IMR-90 (cell line): ENCODE measurements around the gene LDHD. TPM values are rescaled to one million over a fixed set of nuclear protein-coding genes. Genes with fewer than 3 reads are reported as not detected.

Source experiments
- ATAC-seq: fragments of 200-7000 bp; cut with Tn5 transposase; 2 replicates; pipeline ENCODE4 v1.9.1; 2020; ENCODE audit warnings: low read depth, mild to moderate bottlenecking, moderate library complexity
- BruUV-seq: library from RNA; stranded (reverse); fragments of 400-500 nt; replicated peaks from 2 replicates; lab custom pipeline; 2021; lab: Mats Ljungman, UMichigan
- CTCF ChIA-PET: fragments of 300-600 bp; formaldehyde crosslinking; extraction: SDS; loops from one replicate; lab custom pipeline; 2021; ENCODE audit warnings: antibody characterized with exemption; lab: Yijun Ruan, JAX
- POLR2A ChIA-PET: fragments of 300-600 bp; sonication (Branson Sonifier 250); formaldehyde crosslinking; loops from one replicate; lab custom pipeline; 2022; ENCODE audit warnings: antibody characterized with exemption; ENCODE audit not compliant: unreplicated experiment; lab: Charles Lee
- DNase-seq: peaks from one replicate; pipeline ENCODE4 v3.0.0; 2013
- H2AFZ ChIP-seq: replicated peaks from 2 replicates; pipeline ENCODE3; 2013; ENCODE audit warnings: low read length, mild to moderate bottlenecking; ENCODE audit not compliant: poor library complexity
- H2AK5ac ChIP-seq: 2 replicates; pipeline ENCODE4 v1.6.1; 2013; ENCODE audit warnings: low read depth, low read length, inconsistent platforms
- H2AK9ac ChIP-seq: replicated peaks from 2 replicates; pipeline ENCODE3; 2013; ENCODE audit warnings: mild to moderate bottlenecking, low read depth, low read length, moderate library complexity; ENCODE audit not compliant: poor library complexity
- H2BK120ac ChIP-seq: 2 replicates; pipeline ENCODE4 v1.6.1; 2013; ENCODE audit warnings: low read depth, low read length, inconsistent platforms
- H2BK15ac ChIP-seq: 3 replicates; pipeline ENCODE4 v1.6.1; 2013; ENCODE audit warnings: low read depth, low read length, inconsistent platforms
- H2BK20ac ChIP-seq: 2 replicates; pipeline ENCODE4 v1.6.1; 2013; ENCODE audit warnings: low read depth, mild to moderate bottlenecking, inconsistent platforms, low read length, moderate library complexity
- H2BK5ac ChIP-seq: 2 replicates; pipeline ENCODE4 v1.6.1; 2013; ENCODE audit warnings: mild to moderate bottlenecking, low read depth, low read length, inconsistent platforms; ENCODE audit not compliant: poor library complexity, severe bottlenecking
- H3K14ac ChIP-seq: replicated peaks from 2 replicates; pipeline ENCODE4 v1.6.1; 2013; ENCODE audit warnings: low read depth, low read length, inconsistent platforms
- H3K18ac ChIP-seq: 2 replicates; pipeline ENCODE4 v1.6.1; 2013; ENCODE audit warnings: low read depth, low read length, control low read depth
- H3K23ac ChIP-seq: 2 replicates; pipeline ENCODE4 v1.6.1; 2013; ENCODE audit warnings: low read depth, low read length, inconsistent platforms
- H3K27ac ChIP-seq: 2 replicates; pipeline ENCODE4 v1.5.1; 2013; ENCODE audit warnings: mild to moderate bottlenecking, control low read depth, low read length; ENCODE audit not compliant: insufficient read depth
- H3K27me3 ChIP-seq: 2 replicates; pipeline ENCODE4 v1.6.1; 2013; ENCODE audit warnings: low read length; ENCODE audit not compliant: control insufficient read depth, insufficient read depth
- H3K36me3 ChIP-seq: 2 replicates; pipeline ENCODE4 v1.6.1; 2013; ENCODE audit warnings: low read length, mixed read lengths; ENCODE audit not compliant: control insufficient read depth, insufficient read depth
- H3K4ac ChIP-seq: 2 replicates; pipeline ENCODE4 v1.6.1; 2013; ENCODE audit warnings: low read depth, low read length, inconsistent platforms
- H3K4me1 ChIP-seq: 2 replicates; pipeline ENCODE4 v1.6.1; 2013; ENCODE audit warnings: low read length, mixed read lengths; ENCODE audit not compliant: control insufficient read depth, insufficient read depth
- H3K4me2 ChIP-seq: 2 replicates; pipeline ENCODE4 v1.6.1; 2013; ENCODE audit warnings: low read depth, mild to moderate bottlenecking, control low read depth, low read length, moderate library complexity
- H3K4me3 ChIP-seq: 2 replicates; pipeline ENCODE4 v1.5.1; 2013; ENCODE audit warnings: low read depth, mild to moderate bottlenecking, control low read depth, low read length, moderate library complexity; ENCODE audit not compliant: insufficient read depth
- H3K56ac ChIP-seq: 2 replicates; pipeline ENCODE4 v1.6.1; 2013; ENCODE audit warnings: low read length, inconsistent platforms; ENCODE audit not compliant: insufficient read depth; ENCODE audit errors: extremely low read depth
- H3K79me1 ChIP-seq, 2 experiments: 2 replicates each; pipeline ENCODE4 v1.6.1; 2013; ENCODE audit warnings: low read length in 2 of 2, inconsistent platforms in 1 of 2, low read depth in 1 of 2
- H3K9ac ChIP-seq: 2 replicates; pipeline ENCODE4 v1.6.1; 2013; ENCODE audit warnings: low read depth, low read length, control low read depth
- H3K9me1 ChIP-seq: 2 replicates; pipeline ENCODE4 v1.6.1; 2013; ENCODE audit warnings: low read length, inconsistent platforms; ENCODE audit not compliant: insufficient read depth
- H3K9me3 ChIP-seq: 2 replicates; pipeline ENCODE4 v1.6.1; 2013; ENCODE audit warnings: low read length; ENCODE audit not compliant: control insufficient read depth, insufficient read depth
- H4K20me1 ChIP-seq: 2 replicates; pipeline ENCODE4 v1.6.1; 2013; ENCODE audit warnings: low read length, inconsistent platforms; ENCODE audit not compliant: insufficient read depth
- H4K5ac ChIP-seq: 2 replicates; pipeline ENCODE4 v1.6.1; 2013; ENCODE audit warnings: mild to moderate bottlenecking, low read depth, low read length, control low read depth
- H4K8ac ChIP-seq, 2 experiments: 2 replicates each; pipeline ENCODE4 v1.6.1; 2013; ENCODE audit warnings: low read depth in 2 of 2, low read length in 2 of 2, control low read depth in 1 of 2, inconsistent platforms in 1 of 2
- H4K91ac ChIP-seq: 2 replicates; pipeline ENCODE4 v1.6.1; 2013; ENCODE audit warnings: low read depth, low read length, inconsistent platforms; ENCODE audit not compliant: insufficient read depth
- BHLHE40 ChIP-seq: fragments of 150-350 bp; IDR thresholded peaks from 2 replicates; pipeline ENCODE4 v1.6.1; 2016; ENCODE audit warnings: mild to moderate bottlenecking, low read depth, low read length
- CEBPB ChIP-seq: IDR thresholded peaks from 2 replicates; pipeline ENCODE4 v1.6.1; 2012; ENCODE audit warnings: low read depth, low read length, improper control_type of control experiment
- CHD1 ChIP-seq: IDR thresholded peaks from 2 replicates; pipeline ENCODE4 v1.6.1; 2012; ENCODE audit warnings: low read depth, low read length, improper control_type of control experiment
- FOS ChIP-seq: fragments of 150-350 bp; IDR thresholded peaks from 2 replicates; pipeline ENCODE4 v1.6.1; 2016; ENCODE audit warnings: low read depth, low read length
- MAFK ChIP-seq: IDR thresholded peaks from 2 replicates; pipeline ENCODE4 v1.6.1; 2012; ENCODE audit warnings: low read depth, low read length, improper control_type of control experiment
- MAZ ChIP-seq: IDR thresholded peaks from 2 replicates; pipeline ENCODE4 v1.6.1; 2012; ENCODE audit warnings: low read depth, mild to moderate bottlenecking, low read length, improper control_type of control experiment, moderate library complexity, borderline replicate concordance
- MXI1 ChIP-seq: IDR thresholded peaks from 2 replicates; pipeline ENCODE4 v1.6.1; 2012; ENCODE audit warnings: low read depth, mild to moderate bottlenecking, low read length, moderate library complexity, borderline replicate concordance
- NFE2L2 ChIP-seq: fragments of 150-350 bp; IDR thresholded peaks from 2 replicates; pipeline ENCODE4 v1.6.1; 2016; ENCODE audit warnings: low read depth, mild to moderate bottlenecking, low read length
- POLR2A ChIP-seq: IDR thresholded peaks from 2 replicates; pipeline ENCODE4 v1.6.1; 2012; ENCODE audit warnings: mild to moderate bottlenecking, low read depth, low read length
- RFX5 ChIP-seq: IDR thresholded peaks from 2 replicates; pipeline ENCODE4 v1.8.0; 2012; ENCODE audit warnings: low read depth, mild to moderate bottlenecking, low read length, moderate library complexity
- SMC3 ChIP-seq: fragments of 150-350 bp; IDR thresholded peaks from 2 replicates; pipeline ENCODE4 v1.6.1; 2016; ENCODE audit warnings: low read depth, mild to moderate bottlenecking, antibody characterized with exemption, low read length, moderate library complexity
- WGBS, 2 experiments: methylation state at CpG; one replicate each; pipeline versions ENCODE4 v1.1.5 to v1.1.7; 2013; ENCODE audit warnings: missing lambda C conversion rate in 2 of 2; ENCODE audit not compliant: insufficient read length in 1 of 2; ENCODE audit errors: extremely low coverage in 2 of 2; 5-methylcytosine and 5-hydroxymethylcytosine counted together
- dilution Hi-C: fragments of 300-500 bp; cut with HindIII; formaldehyde crosslinking; loops from one replicate; pipeline ENCODE4 v1.14.3; 2018; ENCODE audit warnings: low sequenced_read_pairs; ENCODE audit not compliant: unreplicated experiment
- in situ Hi-C: fragments of 300-500 bp; cut with MboI; formaldehyde crosslinking; loops from 3 replicates; pipeline ENCODE4 v1.14.3; 2019; ENCODE audit warnings: low sequenced_read_pairs, inconsistent platforms, mixed read lengths
- intact Hi-C: fragments of 100-400 bp; cut with micrococcal nuclease; formaldehyde crosslinking; loops from 2 replicates; pipeline ENCODE4 v1.10.0; 2022
- polyA plus RNA-seq, 3 experiments: library from polyadenylated mRNA; depleted of rRNA; stranded (reverse); fragments of >200 nt; gene quantifications; 2 replicates each; pipeline ENCODE4 v1.2.3, GENCODE V29; 2012; ENCODE audit warnings: low replicate concordance in 1 of 3
- total RNA-seq: library from RNA; depleted of rRNA; stranded (reverse); fragments of >200 nt; gene quantifications from 2 replicates; pipeline ENCODE4 v1.2.3, GENCODE V29; 2012
- TF ChIP-seq, protein P1 (sequence below): fragments of 150-350 bp; IDR thresholded peaks from 2 replicates; pipeline ENCODE4 v1.6.1; 2017; ENCODE audit warnings: mild to moderate bottlenecking, antibody characterized with exemption, low read length, low read depth
- TF ChIP-seq, protein P2 (sequence below): fragments of 150-350 bp; IDR thresholded peaks from 2 replicates; pipeline ENCODE4 v1.6.1; 2016; ENCODE audit warnings: low read depth, mild to moderate bottlenecking, low read length, moderate library complexity, borderline replicate concordance
- TF ChIP-seq, protein P3 (sequence below): conservative IDR thresholded peaks from 2 replicates; pipeline ENCODE4 v1.5.1; 2012; ENCODE audit warnings: mild to moderate bottlenecking, low read depth, low read length, improper control_type of control experiment

The LDHD gene
- total and polyA plus RNA-seq, 2 of the 4 experiments (the other 2 are of a cell fraction), result under 0.01 to 0.26 TPM

DNA sequence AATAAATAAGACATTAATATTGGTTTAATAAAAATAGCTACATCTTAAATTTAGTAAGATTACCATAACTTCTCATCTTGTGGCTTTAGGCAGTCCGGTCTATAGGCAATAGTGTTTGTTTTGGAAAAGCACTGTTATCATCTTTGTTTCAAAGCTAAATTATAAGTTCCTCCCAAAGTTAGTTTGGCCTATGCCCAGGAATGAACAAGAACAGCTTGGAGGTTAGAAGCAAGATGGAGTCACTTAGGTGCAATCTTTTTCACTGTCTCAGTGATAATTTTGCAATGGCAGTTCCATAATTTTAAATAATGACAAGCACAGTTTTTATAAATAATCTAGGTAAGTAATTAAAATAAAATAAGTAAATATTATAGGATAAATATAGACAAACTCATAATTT is 6.0 kb upstream of the LDHD start:
- ChIA-PET POLR2A (no interaction called here), CTCF (interaction anchor here (1.8 kb wide), 1 partner anchor 12 kb away, joined by 7 read pairs; no protein-coding TSS in a partner anchor)
- no peak overlapping the region for H3K4me3 ChIP-seq
- H2AFZ ChIP-seq, result no peak overlapping the region
- H3K4me2 ChIP-seq, result no peak overlapping the region
- H3K4me1 ChIP-seq, result no peaks in the 10 kb centered on the region
- peaks cover 8% of the 10 kb centered on the region for H3K9me3 ChIP-seq
- H4K91ac ChIP-seq, result no peak overlapping the region
- H4K20me1 ChIP-seq, result no peaks in the 10 kb centered on the region
- no peak overlapping the region for H2BK20ac ChIP-seq
- H3K9ac ChIP-seq, result no peak overlapping the region
- no peak overlapping the region for H3K27ac ChIP-seq
- intact Hi-C loops, result no loop called here
- no peaks in the 10 kb centered on the region for H3K79me1 ChIP-seq
- dilution Hi-C loops, result no loop called here
- TF ChIP-seq, protein P1, sequence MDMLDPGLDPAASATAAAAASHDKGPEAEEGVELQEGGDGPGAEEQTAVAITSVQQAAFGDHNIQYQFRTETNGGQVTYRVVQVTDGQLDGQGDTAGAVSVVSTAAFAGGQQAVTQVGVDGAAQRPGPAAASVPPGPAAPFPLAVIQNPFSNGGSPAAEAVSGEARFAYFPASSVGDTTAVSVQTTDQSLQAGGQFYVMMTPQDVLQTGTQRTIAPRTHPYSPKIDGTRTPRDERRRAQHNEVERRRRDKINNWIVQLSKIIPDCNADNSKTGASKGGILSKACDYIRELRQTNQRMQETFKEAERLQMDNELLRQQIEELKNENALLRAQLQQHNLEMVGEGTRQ, result no peak
- TF ChIP-seq MXI1 (no peak), NFE2L2 (no peak), MAZ (no peak), FOS (no peak), RFX5 (no peak), CEBPB (no peak), CHD1 (no peak), BHLHE40 (no peak), MAFK (no peak), POLR2A (no peak), SMC3 (no peak)
- TF ChIP-seq, protein P2, sequence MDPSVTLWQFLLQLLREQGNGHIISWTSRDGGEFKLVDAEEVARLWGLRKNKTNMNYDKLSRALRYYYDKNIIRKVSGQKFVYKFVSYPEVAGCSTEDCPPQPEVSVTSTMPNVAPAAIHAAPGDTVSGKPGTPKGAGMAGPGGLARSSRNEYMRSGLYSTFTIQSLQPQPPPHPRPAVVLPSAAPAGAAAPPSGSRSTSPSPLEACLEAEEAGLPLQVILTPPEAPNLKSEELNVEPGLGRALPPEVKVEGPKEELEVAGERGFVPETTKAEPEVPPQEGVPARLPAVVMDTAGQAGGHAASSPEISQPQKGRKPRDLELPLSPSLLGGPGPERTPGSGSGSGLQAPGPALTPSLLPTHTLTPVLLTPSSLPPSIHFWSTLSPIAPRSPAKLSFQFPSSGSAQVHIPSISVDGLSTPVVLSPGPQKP, result no peak
- TF ChIP-seq, protein P3, sequence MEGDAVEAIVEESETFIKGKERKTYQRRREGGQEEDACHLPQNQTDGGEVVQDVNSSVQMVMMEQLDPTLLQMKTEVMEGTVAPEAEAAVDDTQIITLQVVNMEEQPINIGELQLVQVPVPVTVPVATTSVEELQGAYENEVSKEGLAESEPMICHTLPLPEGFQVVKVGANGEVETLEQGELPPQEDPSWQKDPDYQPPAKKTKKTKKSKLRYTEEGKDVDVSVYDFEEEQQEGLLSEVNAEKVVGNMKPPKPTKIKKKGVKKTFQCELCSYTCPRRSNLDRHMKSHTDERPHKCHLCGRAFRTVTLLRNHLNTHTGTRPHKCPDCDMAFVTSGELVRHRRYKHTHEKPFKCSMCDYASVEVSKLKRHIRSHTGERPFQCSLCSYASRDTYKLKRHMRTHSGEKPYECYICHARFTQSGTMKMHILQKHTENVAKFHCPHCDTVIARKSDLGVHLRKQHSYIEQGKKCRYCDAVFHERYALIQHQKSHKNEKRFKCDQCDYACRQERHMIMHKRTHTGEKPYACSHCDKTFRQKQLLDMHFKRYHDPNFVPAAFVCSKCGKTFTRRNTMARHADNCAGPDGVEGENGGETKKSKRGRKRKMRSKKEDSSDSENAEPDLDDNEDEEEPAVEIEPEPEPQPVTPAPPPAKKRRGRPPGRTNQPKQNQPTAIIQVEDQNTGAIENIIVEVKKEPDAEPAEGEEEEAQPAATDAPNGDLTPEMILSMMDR, result no peak
- DNase-seq (no peak), ATAC-seq (no peak)
- H2BK120ac ChIP-seq, result no peak overlapping the region
- H3K56ac ChIP-seq, result no peak overlapping the region
- no peaks in the 10 kb centered on the region for H3K27me3 ChIP-seq
- H3K9me1 ChIP-seq, result no peaks in the 10 kb centered on the region
- no peak overlapping the region for H3K23ac ChIP-seq
- H3K4ac ChIP-seq, result no peak overlapping the region
- H3K14ac ChIP-seq, result no peak overlapping the region
- H2AK9ac ChIP-seq, result no peak overlapping the region
- WGBS, 2 experiments, result no CpG with 5 or more reads among the region's 1 CpG
- no peaks in the 10 kb centered on the region for H3K36me3 ChIP-seq
- no peak overlapping the region for H3K18ac ChIP-seq
- no peak overlapping the region for H2BK5ac ChIP-seq
- H2BK15ac ChIP-seq, result no peak overlapping the region
- in situ Hi-C loops, result no loop called here
- H4K5ac ChIP-seq, result no peak overlapping the region
- no peak overlapping the region for H4K8ac ChIP-seq
- no peak overlapping the region for H2AK5ac ChIP-seq
- BruUV-seq, result no TSS peak
